ENCODE data around the gene THSD4. TPM values are rescaled to one million over a fixed set of nuclear protein-coding genes. Genes with fewer than 3 reads are reported as not detected.

THSD4 gene
- polyA plus RNA-seq, 1 experiment = 45.8 TPM

- H3K9me3 ChIP-seq (ENCODE audit: control insufficient read depth, insufficient read depth, low read length) = no peaks in the 10 kb centered on the region
- no peak for TF ChIP-seq CTCF (IDR thresholded peaks at IDR 0.05; ENCODE audit: low read depth, low read length)
- no peak overlapping the region for H3K27ac ChIP-seq (ENCODE audit: low read depth, low read length)
- no peak overlapping the region for H3K4me3 ChIP-seq (ENCODE audit: low read depth, low read length)
- CTCF ChIA-PET = interaction anchor here (0.5 to 2.0 kb wide), 3 partner anchors 22 to 469 kb away, joined by 3 to 10 read pairs (median 3); no protein-coding TSS in a partner anchor
- no peak for DNase-seq (ENCODE audit: low read depth, low spot score)
- POLR2A ChIA-PET = no interaction called here
- H3K27me3 ChIP-seq (ENCODE audit: control insufficient read depth, insufficient read depth, low read length) = no peaks in the 10 kb centered on the region
Measured at GRCh38 chr15:71708741-71709140, 593.5 kb downstream of the THSD4 start.

DNA sequence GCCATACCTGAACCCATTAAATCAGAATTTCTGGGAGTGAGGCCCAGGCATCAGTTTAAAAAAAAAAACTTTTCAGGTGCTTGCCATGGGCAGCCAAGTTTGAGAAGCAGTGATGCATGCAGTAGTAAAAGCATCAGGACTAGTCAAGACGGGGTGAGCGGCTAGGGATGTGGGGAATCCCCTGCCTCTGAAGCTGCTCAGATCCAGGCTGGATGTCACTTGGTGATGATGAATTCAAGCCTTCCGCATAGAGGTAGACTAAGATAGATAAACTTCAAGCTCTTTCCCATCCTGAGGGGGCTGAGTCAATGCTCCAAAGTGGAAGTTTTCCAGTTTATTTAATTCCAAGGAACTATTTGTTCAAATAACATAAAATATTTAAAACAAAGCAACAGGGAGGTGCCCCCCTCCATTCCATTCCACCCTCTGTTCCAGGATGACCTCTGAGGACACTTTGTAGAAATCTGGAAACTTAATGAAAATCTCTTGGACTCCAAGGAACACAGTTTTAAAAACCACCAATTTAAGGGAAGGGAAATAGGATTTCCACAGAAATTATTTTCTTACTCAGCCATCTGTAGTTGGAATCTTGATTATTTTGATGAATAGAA lies 594.6 kb downstream of the THSD4 start:
- no peak for DNase-seq (ENCODE audit: low read depth, low spot score)
- no peak overlapping the region for H3K4me3 ChIP-seq (ENCODE audit: low read depth, low read length)
- ChIA-PET CTCF (interaction anchor here (0.7 kb wide), 1 partner anchor 21 kb away, joined by 3 read pairs; no protein-coding TSS in a partner anchor), POLR2A (no interaction called here)
- H3K27ac ChIP-seq (ENCODE audit: low read depth, low read length) = no peak overlapping the region
- no peak for TF ChIP-seq CTCF (IDR thresholded peaks at IDR 0.05; ENCODE audit: low read depth, low read length)
- H3K9me3 ChIP-seq (ENCODE audit: control insufficient read depth, insufficient read depth, low read length) = no peaks in the 10 kb centered on the region
- H3K27me3 ChIP-seq (ENCODE audit: control insufficient read depth, insufficient read depth, low read length) = no peaks in the 10 kb centered on the region

DNA sequence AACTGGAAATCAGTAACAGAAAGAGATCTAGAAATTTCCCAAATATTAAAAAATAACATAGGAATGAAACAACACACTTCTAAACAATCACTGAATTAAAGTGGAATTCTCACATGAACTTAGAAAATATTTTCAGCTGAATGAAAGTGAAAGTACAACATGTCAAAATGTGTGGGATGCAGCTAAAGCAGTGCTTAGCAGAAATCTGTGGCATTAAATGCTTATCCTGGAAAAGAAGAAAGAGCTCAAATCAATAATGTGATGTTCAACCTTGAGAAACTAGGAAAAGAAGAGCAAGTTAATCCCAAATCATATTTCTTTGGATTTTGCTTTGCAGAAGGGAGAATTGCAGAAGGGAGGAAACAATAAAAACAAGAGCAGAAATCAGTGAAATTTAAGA lies 596.9 kb downstream of the THSD4 start:
- Histone ChIP-seq H3K27ac (ENCODE audit: low read depth, low read length) (no peak overlapping the region), H3K9me3 (ENCODE audit: control insufficient read depth, insufficient read depth, low read length) (no peaks in the 10 kb centered on the region), H3K27me3 (ENCODE audit: control insufficient read depth, insufficient read depth, low read length) (no peaks in the 10 kb centered on the region), H3K4me3 (ENCODE audit: low read depth, low read length) (no peak overlapping the region)
- no peak for TF ChIP-seq CTCF (IDR thresholded peaks at IDR 0.05; ENCODE audit: low read depth, low read length)
- ChIA-PET POLR2A (interaction anchor here (0.6 kb wide), 2 partner anchors 40 to 150 kb away, joined by 3 read pairs; no protein-coding TSS in a partner anchor), CTCF (interaction anchor here (0.7 kb wide), 1 partner anchor 738 kb away, joined by 3 read pairs; no protein-coding TSS in a partner anchor)
- no peak for DNase-seq (ENCODE audit: low read depth, low spot score)

DNA sequence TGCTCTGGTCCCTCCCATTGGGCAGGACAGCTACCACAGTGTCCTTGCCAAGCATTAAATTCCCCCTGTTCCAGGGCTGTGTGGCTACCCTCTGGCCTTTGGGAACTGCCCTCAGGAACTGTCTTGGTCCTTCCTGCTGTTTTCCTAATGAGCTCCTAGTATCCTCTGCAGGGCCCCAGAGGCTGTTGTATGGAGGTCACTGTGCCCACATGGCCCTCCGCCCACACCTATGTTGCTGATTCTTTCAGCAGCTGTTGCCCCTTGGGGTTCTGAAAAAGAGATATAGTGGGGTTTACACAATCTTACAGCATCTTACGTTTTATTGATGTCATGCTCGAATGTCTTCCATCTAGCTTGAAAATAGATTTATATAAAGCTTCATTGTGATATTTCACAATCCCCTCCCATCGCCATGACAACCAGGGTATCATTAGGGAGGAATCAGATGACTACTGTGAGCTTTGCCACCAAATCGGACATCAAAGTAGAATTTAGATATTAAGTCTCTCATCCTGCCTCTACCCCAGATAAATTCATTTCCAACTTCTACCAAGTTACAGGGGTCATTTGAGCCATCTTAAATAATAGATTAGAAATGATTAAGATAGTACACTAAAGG lies 598.0 kb downstream of the THSD4 start:
- DNase-seq (ENCODE audit: low read depth, low spot score) = no peak
- Histone ChIP-seq H3K4me3 (ENCODE audit: low read depth, low read length) (no peak overlapping the region), H3K27ac (ENCODE audit: low read depth, low read length) (no peak overlapping the region), H3K27me3 (ENCODE audit: control insufficient read depth, insufficient read depth, low read length) (no peaks in the 10 kb centered on the region), H3K9me3 (ENCODE audit: control insufficient read depth, insufficient read depth, low read length) (no peaks in the 10 kb centered on the region)
- ChIA-PET CTCF (interaction anchor here (1.8 kb wide), 1 partner anchor 30 kb away, joined by 12 read pairs; no protein-coding TSS in a partner anchor), POLR2A (no interaction called here)
- no peak for TF ChIP-seq CTCF (IDR thresholded peaks at IDR 0.05; ENCODE audit: low read depth, low read length)

GRCh38 chr15:71715914-71716313 lies 600.6 kb downstream of the THSD4 start:
- ChIA-PET CTCF (interaction anchor here (0.8 kb wide), 1 partner anchor 28 kb away, joined by 6 read pairs; no protein-coding TSS in a partner anchor), POLR2A (no interaction called here)
- H3K4me3 ChIP-seq (ENCODE audit: low read depth, low read length) = no peak overlapping the region
- no peak overlapping the region for H3K27ac ChIP-seq (ENCODE audit: low read depth, low read length)
- TF ChIP-seq CTCF (IDR thresholded peaks at IDR 0.05; ENCODE audit: low read depth, low read length) = no peak
- no peaks in the 10 kb centered on the region for H3K9me3 ChIP-seq (ENCODE audit: control insufficient read depth, insufficient read depth, low read length)
- H3K27me3 ChIP-seq (ENCODE audit: control insufficient read depth, insufficient read depth, low read length) = no peaks in the 10 kb centered on the region
- DNase-seq (ENCODE audit: low read depth, low spot score) = no peak

All from AG04450 (cell line).